Lung (tissue), 12 donors: ENCODE data around the gene FAM120C. TPM values are rescaled to one million over a fixed set of nuclear protein-coding genes. Genes with fewer than 3 reads are reported as not detected.

Source experiments
- ATAC-seq: fragments of 200-7000 bp; cut with Tn5 transposase; one replicate; pipeline ENCODE4 v1.9.1; 2020; ENCODE audit warnings: moderate number of reproducible peaks; ENCODE audit not compliant: insufficient read depth, low FRiP score
- DNase-seq, 3 donors: peaks; one replicate each; pipeline ENCODE4 v3.0.0-alpha.2; 2013 to 2017
- H3K27ac ChIP-seq, 2 donors: one replicate each; pipeline ENCODE4 v1.5.1; 2013; ENCODE audit warnings: mild to moderate bottlenecking in 2 of 2, moderate library complexity in 2 of 2, control low read depth in 1 of 2, inconsistent platforms in 1 of 2, low read depth in 1 of 2, low read length in 1 of 2
- H3K27me3 ChIP-seq, 3 donors: one replicate each; pipeline ENCODE4 v1.5.1; 2013; ENCODE audit warnings: low read length in 2 of 3; ENCODE audit not compliant: control insufficient read depth in 3 of 3, insufficient read depth in 3 of 3
- H3K36me3 ChIP-seq, 4 donors: one replicate each; pipeline ENCODE4 v1.5.1; 2013; ENCODE audit warnings: low read length in 4 of 4, mild to moderate bottlenecking in 1 of 4, moderate library complexity in 1 of 4; ENCODE audit not compliant: control insufficient read depth in 4 of 4, insufficient read depth in 4 of 4
- H3K4me1 ChIP-seq, 5 donors: one replicate each; pipeline ENCODE4 v1.5.1; 2013; ENCODE audit warnings: low read length in 5 of 5, mild to moderate bottlenecking in 2 of 5, moderate library complexity in 1 of 5; ENCODE audit not compliant: control insufficient read depth in 5 of 5, insufficient read depth in 5 of 5
- H3K4me3 ChIP-seq: one replicate; pipeline ENCODE4 v1.5.1; 2013; ENCODE audit warnings: mild to moderate bottlenecking, control low read depth, moderate library complexity
- H3K9ac ChIP-seq, 2 donors: one replicate each; pipeline ENCODE4 v1.5.1; 2013; ENCODE audit warnings: low read length in 2 of 2, control low read depth in 1 of 2; ENCODE audit not compliant: insufficient read depth in 1 of 2
- H3K9me3 ChIP-seq, 4 donors: one replicate each; pipeline ENCODE4 v1.5.1; 2013; ENCODE audit warnings: low read length in 3 of 4, mild to moderate bottlenecking in 1 of 4, moderate library complexity in 1 of 4; ENCODE audit not compliant: control insufficient read depth in 4 of 4, insufficient read depth in 3 of 4
- CTCF ChIP-seq: IDR thresholded peaks from 2 replicates; pipeline ENCODE4 v1.5.1; 2012; ENCODE audit warnings: mild to moderate bottlenecking; ENCODE audit errors: control extremely low read depth, extremely low read depth
- WGBS, 2 donors: extraction: QIAGEN DNeasy Blood & Tissue Kit; methylation state at CpG; one replicate each; pipeline ENCODE4 v1.1.7; 2013; 5-methylcytosine and 5-hydroxymethylcytosine counted together
- polyA plus RNA-seq, 2 donors: library from polyadenylated mRNA; stranded (reverse); fragments of 200-250 nt; gene quantifications; one replicate each; pipeline ENCODE4 v1.2.1, GENCODE V29; 2013
- total RNA-seq, 2 donors: library from RNA; depleted of rRNA in 1 of 2; stranded (reverse); fragments of >200 nt in 1 of 2; gene quantifications; one replicate each; pipeline ENCODE4 v1.2.1, GENCODE V29; 2014 to 2021
- donor health status: control.
- donor health status: control.
- donor health status: Bipolar disorder and iron deficiency.
- donor health status: healthy.
- donor health status: DM: yes; HTN: yes; CAD: no.

FAM120C gene
- total and polyA plus RNA-seq, 4 donors = 1.7 to 14.4 (median 5.5) TPM

- WGBS, 2 donors = 76 to 87% methylated on average over 3 of the region's 3 CpGs
Measured at GRCh38 chrX:54064564-54064963, 118.5 kb downstream of the FAM120C start.

GRCh38 chrX:54063361-54063760 lies 119.7 kb downstream of the FAM120C start:
- 85 to 100% methylated on average over 1 to 2 of the region's 2 CpGs for WGBS, 2 donors
- H3K27ac ChIP-seq = no peak overlapping the region
- no peaks in the 10 kb centered on the region for H3K36me3 ChIP-seq
- no peaks in the 10 kb centered on the region for H3K4me1 ChIP-seq
- no peaks in the 10 kb centered on the region for H3K9me3 ChIP-seq
- H3K4me3 ChIP-seq = no peak overlapping the region
- no peak for ATAC-seq
- DNase-seq = no peak
- H3K9ac ChIP-seq = no peak overlapping the region
- TF ChIP-seq CTCF = no peak
- H3K27me3 ChIP-seq = no peaks in the 10 kb centered on the region

More at GRCh38 chrX:54064564-54064963, 118.5 kb downstream of the FAM120C start:
- DNase-seq = no peak
- no peaks in the 10 kb centered on the region for H3K4me1 ChIP-seq
- H3K9ac ChIP-seq = no peak overlapping the region
- no peaks in the 10 kb centered on the region for H3K9me3 ChIP-seq
- no peaks in the 10 kb centered on the region for H3K36me3 ChIP-seq
- H3K27me3 ChIP-seq = no peaks in the 10 kb centered on the region
- no peak for ATAC-seq
- no peak for TF ChIP-seq CTCF
- H3K4me3 ChIP-seq = no peak overlapping the region
- H3K27ac ChIP-seq = no peak overlapping the region

GRCh38 chrX:54049801-54050200 lies 133.3 kb downstream of the FAM120C start:
- H3K4me1 ChIP-seq = peaks cover 0 to 6% (median 0%) of the 10 kb centered on the region in 5 donors
- no peaks in the 10 kb centered on the region for H3K27me3 ChIP-seq
- TF ChIP-seq CTCF = no peak
- H3K9ac ChIP-seq = no peak overlapping the region
- no peaks in the 10 kb centered on the region for H3K9me3 ChIP-seq
- no peak for DNase-seq
- no peak for ATAC-seq
- H3K36me3 ChIP-seq = no peaks in the 10 kb centered on the region
- WGBS, 2 donors = 16 to 34% methylated on average over 3 of the region's 3 CpGs
- H3K4me3 ChIP-seq = no peak overlapping the region
- no peak overlapping the region for H3K27ac ChIP-seq

GRCh38 chrX:54048412-54048811 lies 134.6 kb downstream of the FAM120C start:
- H3K9ac ChIP-seq = no peak overlapping the region
- DNase-seq = peak; percentile 43 to 75 (median 61)
- no peaks in the 10 kb centered on the region for H3K27me3 ChIP-seq
- H3K27ac ChIP-seq = no peak overlapping the region
- TF ChIP-seq CTCF = no peak
- WGBS, 2 donors = 82 to 86% methylated on average over 1 of the region's 1 CpG
- H3K4me1 ChIP-seq = peaks cover 0 to 6% (median 0%) of the 10 kb centered on the region in 5 donors
- no peak for ATAC-seq
- H3K9me3 ChIP-seq = peaks cover 0 to 5% (median 0%) of the 10 kb centered on the region in 4 donors
- H3K36me3 ChIP-seq = no peaks in the 10 kb centered on the region
- H3K4me3 ChIP-seq = no peak overlapping the region
